Mesothelial cell of epicardium (in vitro differentiated cells): ENCODE data around the gene SCAMP4. TPM values are rescaled to one million over a fixed set of nuclear protein-coding genes. Genes with fewer than 3 reads are reported as not detected.
"Not testable (repeated sequence)": the region's sequence is repeated elsewhere in the genome, so short reads cannot be mapped to it uniquely, and the experiment has no call there.

ENCODE experiments used
- DNase-seq, 2 experiments: peaks; one replicate each; pipeline ENCODE4 v3.0.0; 2021; ENCODE audit warnings: low spot score in 2 of 2; ENCODE audit not compliant: unreplicated experiment in 2 of 2
- H3K27ac Mint-ChIP-seq: 2 replicates; pipeline ENCODE4 v1.8.0; 2021; ENCODE audit warnings: mixed read lengths
- H3K27me3 Mint-ChIP-seq: 2 replicates; pipeline ENCODE4 v1.8.0; 2021; ENCODE audit warnings: low read depth, mixed read lengths
- H3K36me3 Mint-ChIP-seq: 2 replicates; pipeline ENCODE4 v1.8.0; 2021; ENCODE audit warnings: mixed read lengths
- H3K4me1 Mint-ChIP-seq: 2 replicates; pipeline ENCODE4 v1.8.0; 2021; ENCODE audit warnings: mixed read lengths
- H3K4me3 Mint-ChIP-seq: 2 replicates; pipeline ENCODE4 v1.8.0; 2021; ENCODE audit warnings: mild to moderate bottlenecking, moderate library complexity, mixed read lengths
- H3K9me3 Mint-ChIP-seq: 2 replicates; pipeline ENCODE4 v1.8.0; 2021; ENCODE audit warnings: mixed read lengths
- total RNA-seq: library from RNA; stranded (reverse); gene quantifications from 3 replicates; pipeline ENCODE4 v1.2.1, GENCODE V29; 2021
- TF ChIP-seq, protein P1 (sequence below): fragments of 200-600 bp; sonication (generic); IDR thresholded peaks from one replicate; pipeline ENCODE4 v1.5.0; 2021; ENCODE audit warnings: antibody characterized with exemption; ENCODE audit not compliant: unreplicated experiment

Gene SCAMP4
- total RNA-seq, 1 donor from 2014 or later, result 97.7 TPM

GRCh38 chr19:1875646-1876495 lies 29.3 kb upstream of the SCAMP4 start:
- DNase-seq, result peak; percentile 76 to 89
- TF ChIP-seq, protein P1, sequence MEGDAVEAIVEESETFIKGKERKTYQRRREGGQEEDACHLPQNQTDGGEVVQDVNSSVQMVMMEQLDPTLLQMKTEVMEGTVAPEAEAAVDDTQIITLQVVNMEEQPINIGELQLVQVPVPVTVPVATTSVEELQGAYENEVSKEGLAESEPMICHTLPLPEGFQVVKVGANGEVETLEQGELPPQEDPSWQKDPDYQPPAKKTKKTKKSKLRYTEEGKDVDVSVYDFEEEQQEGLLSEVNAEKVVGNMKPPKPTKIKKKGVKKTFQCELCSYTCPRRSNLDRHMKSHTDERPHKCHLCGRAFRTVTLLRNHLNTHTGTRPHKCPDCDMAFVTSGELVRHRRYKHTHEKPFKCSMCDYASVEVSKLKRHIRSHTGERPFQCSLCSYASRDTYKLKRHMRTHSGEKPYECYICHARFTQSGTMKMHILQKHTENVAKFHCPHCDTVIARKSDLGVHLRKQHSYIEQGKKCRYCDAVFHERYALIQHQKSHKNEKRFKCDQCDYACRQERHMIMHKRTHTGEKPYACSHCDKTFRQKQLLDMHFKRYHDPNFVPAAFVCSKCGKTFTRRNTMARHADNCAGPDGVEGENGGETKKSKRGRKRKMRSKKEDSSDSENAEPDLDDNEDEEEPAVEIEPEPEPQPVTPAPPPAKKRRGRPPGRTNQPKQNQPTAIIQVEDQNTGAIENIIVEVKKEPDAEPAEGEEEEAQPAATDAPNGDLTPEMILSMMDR, result no peak
- Mint-ChIP-seq H3K9me3 (no peaks in the 10 kb centered on the region), H3K4me1 (peaks cover 24% of the 10 kb centered on the region), H3K27ac (peak overlapping the region; percentile 95), H3K27me3 (no peaks in the 10 kb centered on the region), H3K36me3 (no peaks in the 10 kb centered on the region), H3K4me3 (peak overlapping the region; percentile 99)

- Mint-ChIP-seq H3K4me3 (peak overlapping the region; percentile 99), H3K27ac (peak overlapping the region; percentile 83), H3K4me1 (peaks cover 24% of the 10 kb centered on the region)
- not testable (repeated sequence) for H3K36me3 Mint-ChIP-seq, H3K9me3 Mint-ChIP-seq, H3K27me3 Mint-ChIP-seq, DNase-seq
Measured at GRCh38 chr19:1876496-1877279, 28.5 kb upstream of the SCAMP4 start.

DNA sequence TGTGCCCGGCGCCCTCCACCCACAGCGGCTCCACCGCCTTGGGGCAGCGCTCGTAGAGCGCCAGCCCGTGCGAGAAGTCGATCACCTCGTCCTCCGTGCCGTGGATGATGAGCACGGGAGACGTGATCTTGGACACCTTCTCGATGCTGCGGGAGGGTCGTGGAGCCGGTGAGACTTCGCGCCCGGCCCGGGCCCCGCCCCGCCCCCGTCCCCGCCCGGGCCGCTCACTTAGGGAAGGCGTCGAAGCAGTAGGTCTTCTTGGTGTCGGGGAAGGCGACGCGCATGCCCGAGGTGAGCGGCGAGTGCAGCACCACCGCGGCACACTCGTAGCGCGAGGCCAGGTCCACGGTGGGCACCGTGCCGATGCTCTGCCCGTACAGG lies 27.9 kb upstream of the SCAMP4 start:
- H3K4me3 Mint-ChIP-seq, H3K9me3 Mint-ChIP-seq, H3K27ac Mint-ChIP-seq, DNase-seq, H3K36me3 Mint-ChIP-seq, H3K27me3 Mint-ChIP-seq: not testable (repeated sequence)
- peaks cover 26% of the 10 kb centered on the region for H3K4me1 Mint-ChIP-seq

DNA sequence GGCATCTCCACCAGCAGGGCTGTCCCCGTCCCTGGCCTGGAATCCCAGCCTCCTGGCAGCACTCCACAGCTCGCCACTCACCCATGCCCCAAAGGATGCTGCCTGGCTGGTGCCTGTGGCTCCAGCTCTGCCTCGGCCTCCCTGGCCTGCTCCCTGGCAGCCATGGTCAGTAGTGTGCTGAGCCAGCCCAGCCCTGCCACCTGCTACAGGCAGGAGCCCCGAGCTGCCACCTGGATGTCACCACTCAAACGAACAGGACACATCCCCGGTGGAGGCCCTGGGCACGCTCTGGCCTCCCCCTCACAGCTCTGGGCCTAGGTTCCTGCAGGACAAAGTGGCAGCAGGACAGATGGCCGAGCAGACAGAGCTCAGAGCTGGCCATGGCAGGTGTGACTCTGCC lies 26.6 kb upstream of the SCAMP4 start:
- not testable (repeated sequence) for H3K27ac Mint-ChIP-seq, H3K36me3 Mint-ChIP-seq, DNase-seq, H3K27me3 Mint-ChIP-seq, H3K4me3 Mint-ChIP-seq, H3K9me3 Mint-ChIP-seq
- peaks cover 34% of the 10 kb centered on the region for H3K4me1 Mint-ChIP-seq

GRCh38 chr19:1879982-1880381 lies 25.2 kb upstream of the SCAMP4 start:
- not testable (repeated sequence) for H3K4me3 Mint-ChIP-seq, H3K36me3 Mint-ChIP-seq, H3K27ac Mint-ChIP-seq, H3K9me3 Mint-ChIP-seq, H3K27me3 Mint-ChIP-seq, DNase-seq
- peaks cover 33% of the 10 kb centered on the region for H3K4me1 Mint-ChIP-seq

GRCh38 chr19:1880611-1881392 lies 24.4 kb upstream of the SCAMP4 start:
- TF ChIP-seq, protein P1, result no peak
- H3K4me1 Mint-ChIP-seq, result peaks cover 28% of the 10 kb centered on the region
- no peak for DNase-seq
- H3K36me3 Mint-ChIP-seq, result no peaks in the 10 kb centered on the region
- no peaks in the 10 kb centered on the region for H3K9me3 Mint-ChIP-seq
- H3K4me3 Mint-ChIP-seq, result no peak overlapping the region
- no peaks in the 10 kb centered on the region for H3K27me3 Mint-ChIP-seq
- no peak overlapping the region for H3K27ac Mint-ChIP-seq

GRCh38 chr19:1881393-1882088 lies 23.7 kb upstream of the SCAMP4 start:
- not testable (repeated sequence) for H3K27me3 Mint-ChIP-seq, H3K36me3 Mint-ChIP-seq, H3K4me3 Mint-ChIP-seq, H3K27ac Mint-ChIP-seq, DNase-seq, H3K9me3 Mint-ChIP-seq
- peaks cover 28% of the 10 kb centered on the region for H3K4me1 Mint-ChIP-seq
